Urinary bladder (tissue), 4 donors: Measurements from ENCODE around the gene RNLS. TPM values are rescaled to one million over a fixed set of nuclear protein-coding genes. Genes with fewer than 3 reads are reported as not detected.

Experiments used
- DNase-seq: peaks from one replicate; pipeline ENCODE4 v3.0.0-alpha.2; 2015; ENCODE audit errors: extremely low spot score
- H3K27ac ChIP-seq: one replicate; pipeline ENCODE4 v1.5.1; 2013; ENCODE audit warnings: low read depth, mild to moderate bottlenecking, moderate library complexity
- H3K36me3 ChIP-seq: one replicate; pipeline ENCODE4 v1.6.1; 2013; ENCODE audit warnings: mild to moderate bottlenecking, moderate library complexity; ENCODE audit not compliant: insufficient read depth
- H3K4me1 ChIP-seq: one replicate; pipeline ENCODE4 v1.6.1; 2013; ENCODE audit warnings: mild to moderate bottlenecking, moderate library complexity; ENCODE audit not compliant: insufficient read depth
- H3K4me3 ChIP-seq: one replicate; pipeline ENCODE4 v1.5.1; 2013; ENCODE audit warnings: low read depth, low read length
- WGBS: extraction: QIAGEN DNeasy Blood & Tissue Kit; methylation state at CpG from one replicate; pipeline ENCODE4 v1.1.7; 2013; 5-methylcytosine and 5-hydroxymethylcytosine counted together
- polyA plus RNA-seq: library from polyadenylated mRNA; stranded (reverse); fragments of 200-250 nt; gene quantifications from one replicate; pipeline ENCODE4 v1.2.3, GENCODE V29; 2013
- total RNA-seq: library from RNA; depleted of rRNA; stranded (reverse); fragments of >200 nt; gene quantifications from one replicate; pipeline ENCODE4 v1.2.3, GENCODE V29; 2014
- donor health status: healthy with polysubstance abuse.
- donor health status: healthy.

RNLS gene
- total and polyA plus RNA-seq, 2 donors, result 6.1 to 6.3 TPM

DNA sequence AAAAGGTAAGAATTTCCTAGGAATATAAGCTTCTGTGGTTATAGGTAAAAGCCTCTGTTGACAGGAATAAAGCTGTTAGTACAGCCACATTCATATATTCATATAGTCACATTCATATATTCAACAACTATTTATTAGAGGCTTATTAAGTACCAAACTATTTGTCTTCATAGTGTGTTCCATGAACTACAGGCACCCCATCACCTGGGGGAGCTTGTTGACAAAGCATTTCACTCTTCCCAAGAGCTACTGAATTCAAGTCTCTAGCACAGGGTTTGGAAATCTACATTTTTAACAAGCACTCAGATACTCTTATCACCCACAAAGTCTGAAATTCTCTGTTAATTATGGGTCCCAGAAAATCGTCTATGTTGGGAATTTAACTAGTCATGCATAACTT, 110.6 kb downstream of the RNLS start:
- WGBS, result 72% methylated on average over 1 of the region's 1 CpG
- no peaks in the 10 kb centered on the region for H3K4me1 ChIP-seq
- H3K27ac ChIP-seq, result no peak overlapping the region
- no peaks in the 10 kb centered on the region for H3K36me3 ChIP-seq
- no peak overlapping the region for H3K4me3 ChIP-seq
- no peak for DNase-seq

DNA sequence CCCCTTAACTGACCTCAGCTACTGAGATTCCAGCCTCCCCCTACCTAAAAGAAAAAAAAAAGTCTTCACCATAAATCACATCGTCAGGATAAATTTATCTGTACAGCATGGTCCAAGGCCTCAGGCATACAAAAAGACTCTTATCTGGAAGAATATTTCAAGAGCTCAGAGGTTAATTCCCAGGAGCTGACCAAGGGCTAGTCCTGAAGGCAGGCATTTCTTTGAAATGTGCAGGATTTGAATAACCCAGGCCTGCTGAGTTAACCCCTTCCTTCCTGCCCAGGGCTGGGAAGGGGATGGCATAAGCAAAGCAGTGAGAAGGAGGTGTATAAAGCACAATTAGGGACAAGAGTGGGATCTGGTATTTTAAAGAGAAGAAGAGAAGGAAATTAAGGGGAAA, 111.2 kb downstream of the RNLS start:
- Histone ChIP-seq H3K4me1 (no peaks in the 10 kb centered on the region), H3K4me3 (no peak overlapping the region), H3K27ac (no peak overlapping the region), H3K36me3 (no peaks in the 10 kb centered on the region)
- no peak for DNase-seq
- 31% methylated on average over 1 of the region's 1 CpG for WGBS

DNA sequence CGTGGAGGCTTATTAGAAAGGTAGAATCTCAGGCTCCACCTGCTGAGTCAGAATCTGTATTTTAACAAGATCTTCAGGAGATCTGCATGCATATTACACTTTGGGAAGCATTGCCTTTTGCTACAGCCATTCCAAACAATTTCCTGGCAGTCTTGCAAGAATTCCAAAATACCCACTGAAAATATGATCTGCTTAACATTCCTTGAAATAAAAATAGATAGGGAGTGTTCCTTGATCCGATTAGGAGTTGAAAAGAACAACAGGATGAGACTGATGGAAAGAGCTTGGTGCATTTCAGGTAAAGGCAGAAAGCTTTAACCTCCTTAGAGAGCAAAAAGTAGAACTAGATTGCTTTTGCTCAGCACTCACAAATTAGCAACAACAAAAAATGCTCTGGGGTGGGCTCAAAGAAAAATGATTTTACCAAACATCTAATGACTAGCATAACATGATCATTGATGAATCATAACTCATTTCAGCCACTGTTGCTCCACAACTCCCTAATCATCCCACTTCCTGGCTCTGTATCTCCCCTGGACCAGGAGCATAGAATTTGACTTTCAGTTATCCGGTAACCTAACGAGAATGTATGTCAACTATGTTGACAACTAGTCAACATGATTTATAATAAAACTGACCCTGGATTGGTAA, 115.2 kb downstream of the RNLS start:
- no peaks in the 10 kb centered on the region for H3K4me1 ChIP-seq
- H3K4me3 ChIP-seq, result no peak overlapping the region
- no peak for DNase-seq
- no peak overlapping the region for H3K27ac ChIP-seq
- 43% methylated on average over 4 of the region's 4 CpGs for WGBS
- no peaks in the 10 kb centered on the region for H3K36me3 ChIP-seq

DNA sequence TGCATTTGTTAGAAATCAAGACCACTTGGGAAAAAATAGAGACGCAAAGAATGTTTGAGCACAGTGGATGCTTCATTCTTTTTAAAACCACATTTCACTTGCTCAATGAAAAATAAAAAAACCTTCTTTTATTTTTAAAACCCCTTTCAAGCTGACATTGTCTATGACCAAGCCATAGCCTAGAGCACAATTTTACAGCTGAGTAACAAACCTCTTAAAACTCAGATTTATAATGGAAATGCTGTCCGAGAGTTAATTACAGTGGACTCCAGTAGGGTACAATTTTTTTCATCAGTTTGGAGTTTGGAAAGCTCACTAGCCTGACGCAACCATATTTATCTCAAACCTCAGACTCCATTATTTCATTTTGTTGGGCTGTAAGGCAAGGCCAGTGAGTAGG, 116.3 kb downstream of the RNLS start:
- no peak overlapping the region for H3K27ac ChIP-seq
- 89% methylated on average over 3 of the region's 3 CpGs for WGBS
- H3K4me1 ChIP-seq, result no peaks in the 10 kb centered on the region

DNA sequence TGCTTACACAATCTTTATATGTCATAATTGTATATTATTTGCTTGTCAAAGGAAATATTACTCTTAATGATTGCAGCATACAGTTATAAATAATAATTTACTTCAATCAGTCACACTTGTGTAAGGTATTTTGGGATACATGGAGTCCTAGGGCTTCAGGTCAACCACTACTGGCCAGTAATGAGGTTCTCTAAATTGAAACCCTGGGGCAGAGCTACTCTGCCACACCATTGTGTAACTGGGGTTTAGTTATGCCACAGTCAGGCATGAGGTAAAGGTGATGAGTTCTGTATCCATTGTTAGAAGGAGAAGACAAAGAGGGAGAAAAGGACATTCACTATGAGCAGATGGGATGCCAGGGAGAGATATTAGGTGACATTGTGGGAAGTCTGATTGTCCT, 117.4 kb downstream of the RNLS start:
- no peaks in the 10 kb centered on the region for H3K36me3 ChIP-seq
- no peak overlapping the region for H3K27ac ChIP-seq
- no peak for DNase-seq
- H3K4me3 ChIP-seq, result no peak overlapping the region
- H3K4me1 ChIP-seq, result no peaks in the 10 kb centered on the region

More for the DNA sequence above, 116.3 kb downstream of the RNLS start:
- Histone ChIP-seq H3K4me3 (no peak overlapping the region), H3K36me3 (no peaks in the 10 kb centered on the region)
- no peak for DNase-seq

DNA sequence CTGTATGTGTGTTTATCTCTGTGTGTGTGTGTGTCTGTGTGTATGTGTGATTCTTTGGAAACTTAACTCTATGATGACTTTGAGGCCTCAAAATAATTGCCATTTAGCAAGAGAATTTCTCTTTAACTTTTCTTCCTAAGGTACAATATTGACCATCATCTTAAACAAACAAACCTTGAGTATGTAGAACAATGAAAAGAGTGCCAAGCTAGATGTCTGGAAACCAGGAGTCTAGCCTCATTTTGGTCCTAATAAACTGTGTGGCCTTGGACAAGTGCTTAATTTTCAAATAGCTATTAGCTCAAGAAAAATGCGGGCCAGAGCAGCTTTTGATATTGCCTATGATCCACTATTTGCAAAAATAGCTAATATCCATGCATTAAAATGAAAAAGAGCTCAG, 119.3 kb downstream of the RNLS start:
- no peak for DNase-seq
- H3K4me3 ChIP-seq, result no peak overlapping the region
- H3K27ac ChIP-seq, result no peak overlapping the region
- no peaks in the 10 kb centered on the region for H3K36me3 ChIP-seq
- 89% methylated on average over 1 of the region's 1 CpG for WGBS
- no peaks in the 10 kb centered on the region for H3K4me1 ChIP-seq

DNA sequence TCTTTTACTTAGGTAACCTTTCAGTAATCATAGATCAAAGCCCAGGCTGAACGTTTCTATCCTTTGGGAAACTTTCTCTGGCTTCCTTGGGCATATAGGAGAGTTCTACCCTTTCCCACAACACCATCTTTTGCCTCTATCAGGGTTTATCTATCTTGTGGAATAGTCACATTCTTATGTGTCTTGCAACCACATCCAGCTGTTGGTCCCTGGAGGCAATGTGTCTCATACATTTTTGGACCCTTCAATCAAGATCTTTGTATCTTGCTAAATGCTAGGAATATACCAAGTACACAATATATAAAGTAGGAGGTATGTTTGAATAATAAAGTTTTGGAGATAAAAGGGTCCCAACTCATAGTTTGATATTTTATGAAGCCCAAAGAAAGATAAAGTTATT, 121.7 kb downstream of the RNLS start:
- DNase-seq, result no peak

DNA sequence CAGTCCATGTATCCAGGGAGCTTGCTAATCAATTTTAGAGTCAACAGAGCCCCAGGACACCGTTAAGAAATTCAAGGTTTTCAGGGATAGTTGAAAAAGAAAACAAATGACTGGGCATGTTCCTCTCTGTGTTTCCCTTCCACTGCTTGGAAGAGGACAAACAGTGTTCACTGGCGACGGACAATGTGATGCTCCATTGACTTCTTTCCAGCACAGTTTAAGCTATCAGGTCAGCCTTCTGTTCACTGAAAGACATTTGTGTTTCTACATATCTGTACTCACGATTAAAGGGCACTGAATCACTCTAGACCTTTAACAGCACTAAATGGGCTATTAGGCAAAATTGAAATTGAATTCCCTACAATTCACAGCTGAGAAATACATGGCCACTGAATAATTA, 123.6 kb downstream of the RNLS start:
- WGBS, result 72% methylated on average over 4 of the region's 4 CpGs
- Histone ChIP-seq H3K36me3 (no peaks in the 10 kb centered on the region), H3K4me1 (no peaks in the 10 kb centered on the region), H3K27ac (no peak overlapping the region), H3K4me3 (no peak overlapping the region)
- DNase-seq, result no peak

More for the DNA sequence above, 121.7 kb downstream of the RNLS start:
- H3K4me3 ChIP-seq, result no peak overlapping the region
- no peak overlapping the region for H3K27ac ChIP-seq
- no peaks in the 10 kb centered on the region for H3K4me1 ChIP-seq
- WGBS, result 46% methylated on average over 1 of the region's 1 CpG
- no peaks in the 10 kb centered on the region for H3K36me3 ChIP-seq

DNA sequence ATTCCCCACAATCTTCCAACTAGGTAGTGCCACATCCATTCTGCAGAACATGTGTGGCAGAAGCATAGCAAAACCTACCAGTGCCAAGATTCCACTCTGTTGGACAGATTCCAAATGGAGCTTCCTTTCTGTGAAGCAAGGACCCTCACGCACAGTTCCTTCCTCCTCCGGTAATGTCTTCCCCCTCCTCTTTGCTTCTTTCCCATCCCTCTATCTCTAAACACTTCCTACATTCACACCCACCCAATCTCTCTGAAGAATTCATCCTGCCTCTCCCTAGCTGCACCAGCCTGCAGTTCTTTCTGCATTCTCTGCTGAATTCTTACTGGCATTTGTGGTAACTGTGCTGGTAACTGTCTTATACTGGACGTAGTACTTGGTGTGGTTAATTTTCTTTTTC, 124.9 kb downstream of the RNLS start:
- WGBS, result 70% methylated on average over 3 of the region's 3 CpGs
- no peak for DNase-seq
- Histone ChIP-seq H3K4me1 (no peaks in the 10 kb centered on the region), H3K4me3 (no peak overlapping the region), H3K36me3 (no peaks in the 10 kb centered on the region), H3K27ac (no peak overlapping the region)

DNA sequence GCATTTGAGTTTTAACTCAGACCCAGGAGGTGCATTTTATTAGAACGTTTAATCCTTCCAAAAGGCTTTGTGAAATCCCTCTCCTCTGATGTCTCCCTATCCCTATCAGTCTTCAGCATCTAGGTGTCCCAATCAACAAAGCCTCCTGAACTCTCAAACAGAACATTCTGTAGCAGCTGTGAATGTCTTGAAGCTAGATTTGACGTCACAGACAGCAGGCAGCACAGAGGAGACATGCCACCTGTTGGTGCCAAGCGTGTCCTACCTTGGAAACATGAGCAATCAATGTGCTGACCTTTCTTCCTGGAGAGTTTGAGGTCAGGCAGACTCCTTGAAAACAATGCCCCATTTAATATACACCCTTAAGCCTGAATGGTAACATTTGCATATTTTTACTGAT, 125.5 kb downstream of the RNLS start:
- H3K36me3 ChIP-seq, result no peaks in the 10 kb centered on the region
- WGBS, result 74% methylated on average over 3 of the region's 3 CpGs
- no peak overlapping the region for H3K27ac ChIP-seq
- DNase-seq, result no peak
- H3K4me3 ChIP-seq, result no peak overlapping the region
- no peaks in the 10 kb centered on the region for H3K4me1 ChIP-seq

DNA sequence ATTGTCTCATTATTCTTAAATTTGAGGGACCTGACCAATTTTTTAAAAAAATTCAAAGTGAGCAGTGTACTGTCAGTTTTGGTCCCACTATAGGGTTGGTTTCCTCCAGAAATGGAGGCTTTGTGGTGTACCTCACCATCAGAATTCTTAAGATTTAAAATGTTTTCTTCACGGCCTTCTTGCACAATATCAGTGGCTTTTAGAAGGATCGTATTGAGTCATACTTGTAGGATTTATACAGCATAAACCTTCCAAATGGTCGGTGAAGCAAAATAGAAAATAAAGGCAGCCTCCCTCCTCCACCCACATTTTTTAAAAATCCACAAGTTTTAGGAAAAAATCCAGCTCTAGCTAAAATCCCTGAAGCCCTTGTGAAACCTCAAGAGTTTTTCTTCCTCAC, 126.4 kb downstream of the RNLS start:
- H3K4me1 ChIP-seq, result no peaks in the 10 kb centered on the region
- H3K4me3 ChIP-seq, result no peak overlapping the region
- H3K27ac ChIP-seq, result peak overlapping the region; percentile 74
- no peak for DNase-seq
- H3K36me3 ChIP-seq, result no peaks in the 10 kb centered on the region
- 60% methylated on average over 3 of the region's 3 CpGs for WGBS

DNA sequence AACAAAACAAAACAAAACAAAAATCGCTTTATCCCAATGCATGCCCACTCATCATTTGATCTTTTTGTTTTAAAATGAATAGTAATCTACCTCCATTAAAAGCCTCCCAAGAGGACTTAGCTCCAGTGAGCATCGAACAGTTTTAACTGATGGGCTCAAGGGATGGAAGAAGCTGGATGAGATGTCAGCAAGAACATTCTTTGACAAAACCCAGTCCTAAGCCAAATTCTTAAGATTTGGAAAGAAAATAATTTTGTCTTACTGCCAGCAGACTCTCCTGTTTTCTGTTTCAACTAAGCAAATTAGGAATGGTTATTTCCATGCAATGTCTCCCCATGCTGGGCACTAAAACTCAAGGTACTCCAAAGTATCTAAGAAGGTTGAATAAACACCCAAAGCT, 127.3 kb downstream of the RNLS start:
- no peaks in the 10 kb centered on the region for H3K36me3 ChIP-seq
- no peaks in the 10 kb centered on the region for H3K4me1 ChIP-seq
- no peak for DNase-seq
- no peak overlapping the region for H3K4me3 ChIP-seq
- 64% methylated on average over 2 of the region's 2 CpGs for WGBS
- H3K27ac ChIP-seq, result no peak overlapping the region

DNA sequence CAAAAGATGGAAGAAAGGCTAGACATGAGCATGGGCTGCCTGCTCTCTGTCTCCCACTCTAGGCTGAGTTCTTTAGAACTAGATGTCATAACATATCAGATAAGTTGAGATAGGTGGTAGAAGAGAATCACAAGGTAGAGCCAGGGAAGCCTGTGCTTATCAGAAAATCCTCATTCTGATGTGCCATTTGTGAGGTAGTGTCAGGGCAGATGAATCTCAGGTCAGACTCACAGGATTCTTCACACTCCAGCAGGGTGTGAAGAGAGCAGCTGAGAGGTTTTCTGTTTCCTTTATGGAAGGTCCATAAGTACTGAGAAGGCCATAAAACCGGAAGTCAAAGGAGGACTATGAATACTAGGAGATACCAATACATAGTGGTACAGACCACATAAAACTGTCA, 132.9 kb downstream of the RNLS start:
- H3K4me1 ChIP-seq, result no peaks in the 10 kb centered on the region
- no peak for DNase-seq
- no peaks in the 10 kb centered on the region for H3K36me3 ChIP-seq
- H3K4me3 ChIP-seq, result no peak overlapping the region
- no peak overlapping the region for H3K27ac ChIP-seq
- WGBS, result 49% methylated on average over 1 of the region's 1 CpG

DNA sequence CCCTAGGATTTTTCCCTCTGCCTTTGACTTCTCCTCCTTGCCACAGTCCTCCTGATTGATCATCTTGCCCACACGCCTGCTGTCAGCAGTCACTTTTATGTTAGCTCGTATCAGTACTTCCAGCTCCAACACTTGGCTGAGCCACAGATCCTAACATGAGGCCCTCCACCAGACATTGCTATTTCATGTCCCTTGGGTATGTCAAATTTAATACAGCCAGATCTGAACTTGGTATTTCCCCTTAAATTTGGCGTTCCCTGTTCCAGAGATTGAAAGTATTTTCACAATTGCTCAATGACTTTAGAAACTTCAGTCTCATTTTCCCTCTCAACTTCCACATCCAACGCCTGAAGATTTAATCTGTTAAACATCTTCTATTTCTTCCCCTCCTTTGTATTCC, 140.4 kb downstream of the RNLS start:
- peaks cover 2% of the 10 kb centered on the region for H3K4me1 ChIP-seq
- WGBS, result 77% methylated on average over 4 of the region's 4 CpGs
- DNase-seq, result no peak
- no peaks in the 10 kb centered on the region for H3K36me3 ChIP-seq
- H3K27ac ChIP-seq, result no peak overlapping the region
- H3K4me3 ChIP-seq, result no peak overlapping the region

DNA sequence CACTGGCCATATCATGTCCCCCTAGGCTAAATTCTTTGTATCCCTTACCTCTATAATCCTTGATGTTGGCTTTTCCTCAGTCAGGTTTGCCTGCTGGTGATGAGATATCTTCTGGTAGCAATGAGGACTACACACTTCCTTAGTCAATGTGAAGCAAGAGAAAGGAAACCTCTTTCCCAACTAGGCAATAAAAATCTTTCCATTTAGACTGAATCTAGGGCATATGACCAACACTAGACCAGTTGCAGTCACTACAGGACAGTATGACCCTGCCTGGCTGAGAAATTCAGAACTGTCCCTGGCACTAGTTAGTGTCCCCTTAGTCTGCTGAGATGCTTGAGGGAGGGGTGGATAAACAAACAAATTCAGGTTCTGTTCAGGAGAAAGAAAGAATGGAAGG, 142.6 kb downstream of the RNLS start:
- Histone ChIP-seq H3K4me3 (no peak overlapping the region), H3K4me1 (peaks cover 2% of the 10 kb centered on the region), H3K36me3 (no peaks in the 10 kb centered on the region), H3K27ac (no peak overlapping the region)
- no peak for DNase-seq
